Thyroid gland (tissue), 4 donors: ENCODE measurements around the gene SLC9A1. TPM values are rescaled to one million over a fixed set of nuclear protein-coding genes. Genes with fewer than 3 reads are reported as not detected.
"Not testable (repeated sequence)": the region's sequence is repeated elsewhere in the genome, so short reads cannot be mapped to it uniquely, and the experiment has no call there.

Experiments
- DNase-seq, 2 donors: peaks; one replicate each; pipeline ENCODE4 v3.0.0-alpha.2; 2019
- H3K27ac ChIP-seq, 3 donors: fragments of 200-600 bp; sonication (generic); 1 replicate in 2 of 3; 2 replicates in 1 of 3; pipeline ENCODE4 v1.5.1; 2016 to 2019; ENCODE audit warnings: mild to moderate bottlenecking in 1 of 3, moderate library complexity in 1 of 3
- H3K27me3 ChIP-seq: fragments of 200-600 bp; sonication (generic); one replicate; pipeline ENCODE4 v1.5.1; 2019
- H3K36me3 ChIP-seq, 2 donors: fragments of 200-600 bp; sonication (generic); one replicate each; pipeline ENCODE4 v1.5.1; 2016 to 2019
- H3K4me1 ChIP-seq, 2 donors: fragments of 200-600 bp; sonication (generic); one replicate each; pipeline ENCODE4 v1.5.1; 2017 to 2019
- H3K4me3 ChIP-seq, 3 donors: fragments of 200-600 bp; sonication (generic); replicated peaks in 1 of 3; 1 replicate in 2 of 3; 2 replicates in 1 of 3; pipeline ENCODE4 v1.5.1; 2016; ENCODE audit warnings: mild to moderate bottlenecking in 1 of 3
- H3K9me3 ChIP-seq: fragments of 200-600 bp; sonication (generic); one replicate; pipeline ENCODE4 v1.5.1; 2017
- POLR2A ChIP-seq, 2 donors: fragments of 450-650 bp; IDR thresholded peaks; one replicate each; pipeline ENCODE4 v1.6.1; 2017; ENCODE audit warnings: antibody characterized with exemption in 2 of 2, mild to moderate bottlenecking in 2 of 2, moderate library complexity in 1 of 2
- WGBS, 2 donors: methylation state at CpG; one replicate each; pipeline ENCODE4 v1.1.5; 2017; 5-methylcytosine and 5-hydroxymethylcytosine counted together
- intact Hi-C: fragments of 100-400 bp; cut with DNase I; formaldehyde crosslinking; loops from one replicate; pipeline ENCODE4 v1.15.1; 2023
- total RNA-seq, 4 donors: library from RNA; depleted of rRNA; stranded (reverse); fragments of >200 nt; gene quantifications; one replicate each; pipeline ENCODE4 v1.2.3, GENCODE V29; 2016
- TF ChIP-seq, protein P1 (sequence below), 6 experiments: fragments of 200-600 bp in 3 of 6; fragments of 450-650 bp in 3 of 6; sonication (generic) in 3 of 6; IDR thresholded peaks; one replicate each; pipeline ENCODE4 v1.5.1; 2016 to 2019; ENCODE audit warnings: antibody characterized with exemption in 6 of 6, mild to moderate bottlenecking in 2 of 6, inconsistent platforms in 1 of 6, moderate library complexity in 1 of 6

SLC9A1 gene
- 10 to 100 TPM; 13.3 to 26.1 (median 19.9) TPM for total RNA-seq

DNA sequence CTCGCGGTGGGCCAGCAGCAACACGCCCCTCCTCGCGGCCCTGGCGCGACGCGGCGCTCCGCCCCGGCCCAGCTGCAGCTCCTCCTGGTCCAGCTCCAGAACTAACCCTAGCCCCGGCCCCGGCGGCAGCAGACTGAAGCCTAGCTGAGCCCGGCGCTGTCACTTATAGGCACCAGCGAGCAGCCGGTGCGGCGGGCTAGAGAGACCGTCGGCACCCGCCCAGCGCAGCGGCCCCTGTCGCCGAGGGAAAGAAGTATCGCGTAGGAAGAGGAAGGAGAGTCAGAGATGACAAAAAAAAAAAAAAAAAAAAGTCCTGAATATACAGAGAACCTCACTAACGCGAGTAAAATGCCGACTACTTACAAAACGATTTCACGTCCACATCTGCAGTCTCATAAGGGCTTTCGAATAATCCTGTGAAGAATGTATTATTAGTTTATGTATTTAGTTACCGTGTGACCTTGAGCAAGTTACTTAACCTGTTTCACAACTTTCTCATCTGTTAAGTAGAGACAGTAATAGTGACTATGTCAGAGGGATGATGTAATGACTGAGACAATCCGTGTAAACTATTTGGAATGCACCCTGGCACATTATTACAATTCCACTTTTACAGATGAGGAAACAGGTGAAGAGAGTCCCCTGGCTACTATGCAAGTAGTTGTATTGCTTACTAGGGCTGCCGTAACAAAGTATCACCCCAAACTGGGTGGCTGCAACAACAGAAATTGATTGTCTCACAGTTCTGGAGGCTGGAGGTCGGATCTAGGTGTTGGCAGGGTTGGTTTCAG lies at the start of gene SLC9A1:
Gene SLC9A1, minus strand, starts transcription at position 135 of the 791 bp plus-strand sequence. CDS start 791 bp downstream, outside the sequence.
- WGBS, 2 donors, result 5 to 6% methylated on average over 26 to 36 of the region's 40 CpGs
- DNase-seq, result peak; percentile 94
- no peaks in the 10 kb centered on the region for H3K36me3 ChIP-seq
- H3K27ac ChIP-seq, result peak within 1 kb of the TSS; percentile 83 to 90 (median 87)
- peaks cover 28 to 39% of the 10 kb centered on the region in 2 donors for H3K4me1 ChIP-seq
- H3K9me3 ChIP-seq, result no peaks in the 10 kb centered on the region
- H3K27me3 ChIP-seq, result no peaks in the 10 kb centered on the region
- intact Hi-C loops, result loop anchor here (5.0 to 10.0 kb wide), 2 partner anchors 43 to 80 kb away; partner anchors contain the start of gene WDTC1
- H3K4me3 ChIP-seq, result peak within 1 kb of the TSS; percentile 18 to 46 (median 28)
- TF ChIP-seq, protein P1, sequence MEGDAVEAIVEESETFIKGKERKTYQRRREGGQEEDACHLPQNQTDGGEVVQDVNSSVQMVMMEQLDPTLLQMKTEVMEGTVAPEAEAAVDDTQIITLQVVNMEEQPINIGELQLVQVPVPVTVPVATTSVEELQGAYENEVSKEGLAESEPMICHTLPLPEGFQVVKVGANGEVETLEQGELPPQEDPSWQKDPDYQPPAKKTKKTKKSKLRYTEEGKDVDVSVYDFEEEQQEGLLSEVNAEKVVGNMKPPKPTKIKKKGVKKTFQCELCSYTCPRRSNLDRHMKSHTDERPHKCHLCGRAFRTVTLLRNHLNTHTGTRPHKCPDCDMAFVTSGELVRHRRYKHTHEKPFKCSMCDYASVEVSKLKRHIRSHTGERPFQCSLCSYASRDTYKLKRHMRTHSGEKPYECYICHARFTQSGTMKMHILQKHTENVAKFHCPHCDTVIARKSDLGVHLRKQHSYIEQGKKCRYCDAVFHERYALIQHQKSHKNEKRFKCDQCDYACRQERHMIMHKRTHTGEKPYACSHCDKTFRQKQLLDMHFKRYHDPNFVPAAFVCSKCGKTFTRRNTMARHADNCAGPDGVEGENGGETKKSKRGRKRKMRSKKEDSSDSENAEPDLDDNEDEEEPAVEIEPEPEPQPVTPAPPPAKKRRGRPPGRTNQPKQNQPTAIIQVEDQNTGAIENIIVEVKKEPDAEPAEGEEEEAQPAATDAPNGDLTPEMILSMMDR (IDR thresholded peaks at IDR 0.05), result peak; percentile 33 to 83 (median 72)
- peak; percentile 98 to 99 for TF ChIP-seq POLR2A (IDR thresholded peaks at IDR 0.05)

DNA sequence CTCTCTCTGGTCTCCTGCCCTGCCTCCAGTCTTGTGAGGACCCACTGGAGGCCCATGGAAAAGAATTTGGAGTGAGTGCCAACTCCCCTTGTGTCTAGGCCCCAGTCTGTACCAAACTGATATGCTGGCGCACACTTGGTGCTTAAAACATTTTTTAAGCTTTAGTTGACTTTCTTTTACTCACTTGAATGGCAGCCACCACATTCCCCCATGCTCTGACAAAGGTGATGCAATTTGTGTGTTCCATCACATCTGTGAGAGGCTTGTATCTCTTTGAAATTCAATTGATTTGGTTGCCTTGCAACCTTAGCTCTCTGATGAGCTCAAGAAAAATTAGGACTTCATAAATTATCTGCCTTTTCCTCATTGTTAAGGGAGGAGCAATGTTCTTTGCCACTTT lies 49.0 kb upstream of the SLC9A1 start:
- DNase-seq, result no peak
- 94 to 95% methylated on average over 1 of the region's 1 CpG for WGBS, 2 donors
- intact Hi-C loops, result loop anchor here (5.0 kb wide), 1 partner anchor 78 kb away; no protein-coding TSS in a partner anchor
- no peaks in the 10 kb centered on the region for H3K27me3 ChIP-seq
- no peak for TF ChIP-seq POLR2A (IDR thresholded peaks at IDR 0.05)
- TF ChIP-seq, protein P1 (IDR thresholded peaks at IDR 0.05), result no peak
- H3K4me3 ChIP-seq, result no peak overlapping the region
- no peaks in the 10 kb centered on the region for H3K9me3 ChIP-seq
- no peak overlapping the region for H3K27ac ChIP-seq
- H3K4me1 ChIP-seq, result no peaks in the 10 kb centered on the region
- no peaks in the 10 kb centered on the region for H3K36me3 ChIP-seq

DNA sequence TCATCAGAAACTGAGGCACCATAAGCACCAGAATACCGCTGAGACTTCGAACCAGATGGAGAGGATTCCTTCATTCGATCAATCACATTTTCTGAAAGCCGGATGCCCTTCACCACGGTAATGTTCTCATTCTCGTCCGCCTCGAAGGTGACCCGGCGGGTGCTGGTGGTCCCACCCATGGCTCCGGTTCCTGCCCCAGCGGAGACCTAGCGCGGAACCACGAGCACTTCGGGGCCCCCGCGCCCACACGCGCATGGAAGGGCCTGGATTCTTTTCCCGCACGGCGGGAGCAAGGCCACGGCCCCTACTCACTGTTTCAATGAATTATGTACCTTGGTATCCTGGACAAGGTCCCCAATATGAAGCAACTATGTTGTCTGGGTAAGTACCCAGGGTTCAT lies 46.4 kb upstream of the SLC9A1 start:
- Histone ChIP-seq H3K9me3 (no peaks in the 10 kb centered on the region), H3K36me3 (no peaks in the 10 kb centered on the region), H3K4me3 (no peak overlapping the region), H3K27ac (no peak overlapping the region), H3K27me3 (no peaks in the 10 kb centered on the region), H3K4me1 (no peaks in the 10 kb centered on the region)
- 94 to 95% methylated on average over 24 of the region's 24 CpGs for WGBS, 2 donors
- intact Hi-C loops, result loop anchor here (5.0 kb wide), 1 partner anchor 81 kb away; no protein-coding TSS in a partner anchor
- DNase-seq, result no peak
- TF ChIP-seq POLR2A (IDR thresholded peaks at IDR 0.05), result no peak
- TF ChIP-seq, protein P1 (IDR thresholded peaks at IDR 0.05), result no peak

DNA sequence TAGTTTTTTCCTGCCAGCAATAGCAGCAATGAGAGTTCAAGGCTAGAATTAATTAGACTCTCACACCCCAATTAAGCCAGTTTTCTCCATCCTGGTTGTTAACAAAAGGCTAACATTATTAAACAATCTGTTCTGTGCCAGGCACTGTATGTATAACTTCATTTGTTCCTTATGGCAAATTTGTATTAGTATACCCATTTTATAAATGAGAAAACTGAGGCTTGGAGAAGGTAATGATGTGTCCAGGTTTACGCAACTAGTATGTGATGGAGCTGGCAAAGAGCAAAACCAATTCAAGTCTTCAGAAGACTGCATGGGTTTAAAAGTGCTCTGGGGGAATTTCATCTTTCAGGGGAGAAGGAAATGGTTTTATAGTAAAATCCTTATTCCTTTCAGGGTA lies 38.3 kb upstream of the SLC9A1 start:
- H3K9me3 ChIP-seq, result no peaks in the 10 kb centered on the region
- TF ChIP-seq POLR2A (IDR thresholded peaks at IDR 0.05), result no peak
- TF ChIP-seq, protein P1 (IDR thresholded peaks at IDR 0.05), result no peak
- H3K4me1 ChIP-seq, result no peaks in the 10 kb centered on the region
- H3K36me3 ChIP-seq, result no peaks in the 10 kb centered on the region
- H3K27ac ChIP-seq, result no peak overlapping the region
- 89 to 95% methylated on average over 1 of the region's 1 CpG for WGBS, 2 donors
- no peak overlapping the region for H3K4me3 ChIP-seq
- no peak for DNase-seq
- no peaks in the 10 kb centered on the region for H3K27me3 ChIP-seq
- intact Hi-C loops, result no loop called here

DNA sequence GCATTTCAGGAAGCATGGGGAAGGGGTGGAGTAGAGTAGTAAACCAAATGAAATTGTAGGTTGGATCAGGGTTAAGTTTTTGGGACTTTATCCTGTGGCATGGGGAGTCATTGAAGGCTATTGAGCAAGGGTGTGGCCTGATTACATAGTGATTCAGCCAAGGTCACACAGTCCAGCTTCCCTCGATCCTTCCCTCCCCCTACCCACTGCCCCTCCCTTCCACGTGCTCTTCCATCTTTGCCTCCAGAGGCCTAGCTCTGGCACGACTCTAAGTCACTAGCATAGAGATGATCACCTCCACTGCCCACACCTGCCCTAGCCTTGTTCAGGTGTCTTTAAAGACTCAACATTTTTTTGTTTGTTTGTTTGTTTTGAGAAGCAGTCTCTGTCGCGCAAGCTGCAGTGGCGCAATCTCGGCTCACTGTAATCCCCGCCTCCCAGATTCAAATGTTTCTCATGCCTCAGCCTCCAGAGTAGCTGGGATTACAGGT lies 37.2 kb upstream of the SLC9A1 start:
- 77 to 86% methylated on average over 8 of the region's 8 CpGs for WGBS, 2 donors
- H3K4me3 ChIP-seq, result no peak overlapping the region
- H3K4me1 ChIP-seq, result no peaks in the 10 kb centered on the region
- H3K27ac ChIP-seq, result no peak overlapping the region
- DNase-seq, result no peak
- H3K36me3 ChIP-seq, result no peaks in the 10 kb centered on the region
- no peaks in the 10 kb centered on the region for H3K27me3 ChIP-seq
- intact Hi-C loops, result no loop called here
- no peak for TF ChIP-seq POLR2A (IDR thresholded peaks at IDR 0.05)
- TF ChIP-seq, protein P1 (IDR thresholded peaks at IDR 0.05), result no peak
- H3K9me3 ChIP-seq, result no peaks in the 10 kb centered on the region

DNA sequence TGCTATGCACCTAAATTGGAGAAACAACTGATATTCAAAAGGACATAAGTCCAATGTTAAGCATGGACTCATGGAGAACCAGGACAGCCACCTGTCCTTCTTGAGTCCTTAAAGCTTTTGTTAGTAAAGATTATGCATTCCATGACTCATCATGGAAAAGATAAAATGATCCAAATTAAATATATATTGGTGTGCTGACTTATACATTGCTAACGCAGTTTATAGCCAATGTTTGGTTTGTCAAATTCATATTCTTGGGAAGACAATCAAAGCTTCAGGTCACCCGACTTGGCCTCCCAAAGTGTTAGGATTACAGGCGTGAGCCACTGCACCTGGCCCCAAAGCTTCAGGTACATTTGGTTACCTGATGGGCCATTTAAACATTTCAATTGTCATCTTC lies 29.7 kb upstream of the SLC9A1 start:
- intact Hi-C loops, H3K9me3 ChIP-seq, H3K36me3 ChIP-seq, H3K4me1 ChIP-seq, H3K4me3 ChIP-seq, H3K27ac ChIP-seq, H3K27me3 ChIP-seq, DNase-seq: not testable (repeated sequence)
- WGBS, 2 donors, result 84 to 91% methylated on average over 3 of the region's 3 CpGs
